ENCODE data around the gene GJD3. TPM values are rescaled to one million over a fixed set of nuclear protein-coding genes. Genes with fewer than 3 reads are reported as not detected.

Gene GJD3
- total RNA-seq, 1 experiment from 2014 or later = not detected

DNA sequence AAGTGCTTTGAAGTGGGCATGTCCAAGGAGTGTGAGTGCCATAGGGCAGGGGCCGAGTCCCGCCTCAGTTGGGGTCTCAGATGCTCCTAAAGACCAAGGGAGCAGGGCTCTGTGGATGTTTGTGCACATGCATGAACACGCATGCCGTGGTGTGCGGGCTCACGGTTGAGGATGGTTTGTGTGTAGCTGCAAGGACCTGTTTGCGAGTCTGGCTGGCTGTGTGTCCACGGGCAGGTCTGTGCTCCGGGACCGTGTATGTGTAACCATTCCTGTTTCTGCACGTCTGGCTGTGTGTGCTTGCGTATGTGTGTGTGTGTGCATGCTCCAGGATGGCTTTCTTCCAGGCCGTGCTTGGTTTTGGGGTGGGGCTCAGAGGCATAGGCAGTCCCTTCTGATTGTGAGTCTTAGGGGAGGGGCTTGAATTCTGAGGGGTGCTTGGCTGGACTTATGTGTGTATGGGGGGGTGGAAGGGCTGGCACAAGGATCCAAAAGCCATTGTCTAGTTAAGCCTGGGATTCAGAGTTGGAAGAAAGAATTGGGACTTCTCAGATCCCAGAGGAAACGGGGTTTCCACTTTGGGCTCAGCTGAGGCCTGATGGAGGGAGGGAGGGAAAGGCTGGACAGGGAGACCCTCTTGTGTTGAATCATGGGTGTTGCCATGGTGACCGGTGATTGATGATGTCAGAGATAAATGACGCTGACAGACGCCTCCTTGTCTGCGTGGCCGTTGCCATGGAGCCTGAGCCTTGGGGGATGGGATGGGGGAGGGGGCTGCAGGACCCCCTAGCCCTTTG lies 14.4 kb downstream of the GJD3 start:
- H3K9me3 ChIP-seq (ENCODE audit: insufficient read depth, low read depth) = no peaks in the 10 kb centered on the region

DNA sequence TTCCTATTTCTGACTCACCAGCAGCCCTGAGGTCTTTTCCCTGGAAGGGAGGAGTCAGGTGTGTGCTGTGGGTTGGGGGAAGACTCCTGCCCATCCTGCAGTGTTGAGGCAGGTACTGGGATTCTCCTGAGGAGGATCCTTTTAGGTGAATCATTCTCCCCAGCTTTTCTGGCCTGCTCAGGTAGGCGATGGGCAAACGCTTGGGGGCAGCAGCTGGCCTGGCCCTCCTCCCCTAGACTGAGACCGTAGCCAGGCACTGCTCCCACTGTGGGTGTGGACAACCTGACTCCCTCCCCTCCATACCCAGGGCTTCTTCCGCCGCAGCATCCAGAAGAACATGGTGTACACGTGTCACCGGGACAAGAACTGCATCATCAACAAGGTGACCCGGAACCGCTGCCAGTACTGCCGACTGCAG lies 15.1 kb downstream of the GJD3 start:
- H3K27me3 ChIP-seq (ENCODE audit: insufficient read depth, low read depth) = no peaks in the 10 kb centered on the region
- H3K36me3 ChIP-seq (ENCODE audit: low read depth) = no peaks in the 10 kb centered on the region
- H3K4me3 ChIP-seq = no peak overlapping the region
- CTCF ChIA-PET = no interaction called here
- peaks cover 15% of the 10 kb centered on the region for H3K4me1 ChIP-seq (replicated peaks; ENCODE audit: insufficient read depth)
- H3K79me2 ChIP-seq (ENCODE audit: low read depth) = peaks cover 10% of the 10 kb centered on the region; the same call in 1 of the 2 replicates
- TF ChIP-seq EZH2 (IDR thresholded peaks at IDR 0.05; ENCODE audit: low read depth) = no peak
- TF ChIP-seq, protein P1, sequence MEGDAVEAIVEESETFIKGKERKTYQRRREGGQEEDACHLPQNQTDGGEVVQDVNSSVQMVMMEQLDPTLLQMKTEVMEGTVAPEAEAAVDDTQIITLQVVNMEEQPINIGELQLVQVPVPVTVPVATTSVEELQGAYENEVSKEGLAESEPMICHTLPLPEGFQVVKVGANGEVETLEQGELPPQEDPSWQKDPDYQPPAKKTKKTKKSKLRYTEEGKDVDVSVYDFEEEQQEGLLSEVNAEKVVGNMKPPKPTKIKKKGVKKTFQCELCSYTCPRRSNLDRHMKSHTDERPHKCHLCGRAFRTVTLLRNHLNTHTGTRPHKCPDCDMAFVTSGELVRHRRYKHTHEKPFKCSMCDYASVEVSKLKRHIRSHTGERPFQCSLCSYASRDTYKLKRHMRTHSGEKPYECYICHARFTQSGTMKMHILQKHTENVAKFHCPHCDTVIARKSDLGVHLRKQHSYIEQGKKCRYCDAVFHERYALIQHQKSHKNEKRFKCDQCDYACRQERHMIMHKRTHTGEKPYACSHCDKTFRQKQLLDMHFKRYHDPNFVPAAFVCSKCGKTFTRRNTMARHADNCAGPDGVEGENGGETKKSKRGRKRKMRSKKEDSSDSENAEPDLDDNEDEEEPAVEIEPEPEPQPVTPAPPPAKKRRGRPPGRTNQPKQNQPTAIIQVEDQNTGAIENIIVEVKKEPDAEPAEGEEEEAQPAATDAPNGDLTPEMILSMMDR (conservative IDR thresholded peaks at IDR 0.05) = no peak
- DNase-seq = no peak
- H3K9me3 ChIP-seq (ENCODE audit: insufficient read depth, low read depth) = no peaks in the 10 kb centered on the region
- H3K4me2 ChIP-seq = no peak overlapping the region
- POLR2A ChIA-PET (ENCODE audit: unreplicated experiment) = no interaction called here
- H3K9me2 ChIP-seq (ENCODE audit: insufficient read depth) = no peaks in the 10 kb centered on the region
- H4K20me1 ChIP-seq (ENCODE audit: insufficient read depth) = no peaks in the 10 kb centered on the region; the same call in 1 of the 2 replicates
- intact Hi-C loops (cut with micrococcal nuclease; ENCODE audit: unreplicated experiment) = no loop called here
- BruUV-seq (replicated peaks) = no TSS peak
- no peak overlapping the region for H3K27ac ChIP-seq
- peaks cover 16% of the 10 kb centered on the region; the same call in 1 of the 2 replicates for H3F3A ChIP-seq (ENCODE audit: insufficient read depth, low read depth)
- no peak overlapping the region for H2AFZ ChIP-seq

More for the DNA sequence above, 14.4 kb downstream of the GJD3 start:
- peaks cover 16% of the 10 kb centered on the region; the same call in 1 of the 2 replicates for H3F3A ChIP-seq (ENCODE audit: insufficient read depth, low read depth)
- no peak overlapping the region for H3K4me2 ChIP-seq
- DNase-seq = no peak
- intact Hi-C loops (cut with micrococcal nuclease; ENCODE audit: unreplicated experiment) = loop anchor here (10.0 kb wide), 2 partner anchors 145 to 1315 kb away; no protein-coding TSS in a partner anchor
- H3K27ac ChIP-seq = no peak overlapping the region
- H3K36me3 ChIP-seq (ENCODE audit: low read depth) = no peaks in the 10 kb centered on the region
- H2AFZ ChIP-seq = no peak overlapping the region
- H3K4me1 ChIP-seq (replicated peaks; ENCODE audit: insufficient read depth) = peaks cover 15% of the 10 kb centered on the region
- no peaks in the 10 kb centered on the region; the same call in 1 of the 2 replicates for H4K20me1 ChIP-seq (ENCODE audit: insufficient read depth)
- CTCF ChIA-PET = no interaction called here
- H3K79me2 ChIP-seq (ENCODE audit: low read depth) = peaks cover 4% of the 10 kb centered on the region; the same call in 1 of the 2 replicates
- no TSS peak for BruUV-seq (replicated peaks)
- no peak for TF ChIP-seq EZH2 (IDR thresholded peaks at IDR 0.05; ENCODE audit: low read depth)
- TF ChIP-seq, protein P1 (conservative IDR thresholded peaks at IDR 0.05) = no peak
- no peaks in the 10 kb centered on the region for H3K9me2 ChIP-seq (ENCODE audit: insufficient read depth)
- POLR2A ChIA-PET (ENCODE audit: unreplicated experiment) = no interaction called here
- no peak overlapping the region for H3K4me3 ChIP-seq
- no peaks in the 10 kb centered on the region for H3K27me3 ChIP-seq (ENCODE audit: insufficient read depth, low read depth)

DNA sequence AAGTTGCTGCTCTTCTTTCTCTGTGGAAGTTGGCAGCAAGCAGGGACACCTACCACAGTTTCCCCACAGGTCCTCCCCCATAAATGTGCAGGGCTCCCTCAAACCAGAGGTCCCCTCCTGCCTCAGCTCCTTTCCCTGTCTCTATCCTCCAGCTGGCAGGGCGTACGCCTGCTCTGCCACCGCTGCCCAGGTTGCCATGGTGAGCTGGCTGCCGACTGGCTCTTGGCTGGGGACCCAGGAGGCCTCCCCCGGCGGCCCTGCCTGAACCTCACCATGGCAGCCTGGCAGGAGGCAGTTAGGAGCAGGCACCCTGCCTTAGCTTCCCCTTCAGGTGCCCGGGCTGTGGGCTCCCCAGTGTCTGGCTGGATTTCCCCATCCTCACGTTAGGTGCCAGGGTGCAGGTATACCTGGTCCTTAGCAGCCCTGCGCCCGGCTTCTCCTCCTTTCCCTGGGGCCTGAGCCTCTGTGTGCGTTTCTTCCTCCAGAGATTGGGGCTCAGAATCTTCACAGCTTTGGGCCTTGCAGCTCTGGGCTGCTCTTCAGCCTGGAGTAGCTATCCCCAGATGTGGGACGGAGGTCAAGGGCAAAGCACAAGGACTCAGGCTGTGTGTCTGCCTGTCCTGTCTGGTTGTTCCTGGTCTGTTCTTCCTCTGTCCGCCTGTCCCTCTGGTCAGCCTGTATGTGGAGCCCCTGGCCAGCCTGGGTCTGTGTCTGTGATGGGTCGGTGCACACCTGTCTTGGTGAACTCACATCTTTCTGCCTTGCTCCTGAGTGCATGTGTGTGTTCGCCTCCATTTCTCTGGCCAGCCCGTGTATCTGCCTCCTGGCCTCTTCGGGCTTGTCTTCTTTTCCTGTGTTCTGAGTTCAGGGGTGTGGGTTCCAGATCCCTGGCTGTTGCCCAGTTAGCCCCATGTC lies 15.7 kb downstream of the GJD3 start:
- CTCF ChIA-PET = no interaction called here
- Histone ChIP-seq H3K4me1 (replicated peaks; ENCODE audit: insufficient read depth) (peaks cover 19% of the 10 kb centered on the region), H3K4me3 (no peak overlapping the region), H3K27ac (no peak overlapping the region), H4K20me1 (ENCODE audit: insufficient read depth) (no peaks in the 10 kb centered on the region; the same call in 1 of the 2 replicates), H3F3A (ENCODE audit: insufficient read depth, low read depth) (peaks cover 17% of the 10 kb centered on the region; the same call in 1 of the 2 replicates), H3K4me2 (no peak overlapping the region), H3K27me3 (ENCODE audit: insufficient read depth, low read depth) (no peaks in the 10 kb centered on the region), H3K36me3 (ENCODE audit: low read depth) (no peaks in the 10 kb centered on the region), H3K9me3 (ENCODE audit: insufficient read depth, low read depth) (no peaks in the 10 kb centered on the region), H2AFZ (no peak overlapping the region), H3K79me2 (ENCODE audit: low read depth) (peaks cover 17% of the 10 kb centered on the region; the same call in 1 of the 2 replicates), H3K9me2 (ENCODE audit: insufficient read depth) (no peaks in the 10 kb centered on the region)
- POLR2A ChIA-PET (ENCODE audit: unreplicated experiment) = interaction anchor here (0.7 kb wide), 1 partner anchor 36 kb away, joined by 3 read pairs; no protein-coding TSS in a partner anchor
- intact Hi-C loops (cut with micrococcal nuclease; ENCODE audit: unreplicated experiment) = no loop called here
- BruUV-seq (replicated peaks) = no TSS peak
- DNase-seq = no peak
- TF ChIP-seq, protein P1 (conservative IDR thresholded peaks at IDR 0.05) = no peak
- no peak for TF ChIP-seq EZH2 (IDR thresholded peaks at IDR 0.05; ENCODE audit: low read depth)

Measured in PC-9 (cell line).